A673 (cell line): ENCODE results near the gene NOX4. TPM values are rescaled to one million over a fixed set of nuclear protein-coding genes. Genes with fewer than 3 reads are reported as not detected.
A peak's percentile ranks its signal among the peaks of the same experiment; 100 is the strongest.

Source experiments
- Bru-seq: library from RNA; stranded (reverse); fragments of 400-500 nt; gene quantifications from one replicate; lab custom pipeline; 2021; lab: Mats Ljungman, UMichigan
- BruChase-seq, 2 experiments: library from RNA; stranded (reverse); fragments of 400-500 nt; gene quantifications; one replicate each; lab custom pipeline; 2021; lab: Mats Ljungman, UMichigan
- BruUV-seq: library from RNA; stranded (reverse); fragments of 400-500 nt; replicated peaks from 2 replicates; lab custom pipeline; 2021; lab: Mats Ljungman, UMichigan
- CTCF ChIA-PET: fragments of 300-600 bp; sonication (Branson Sonifier 250); formaldehyde crosslinking; loops from one replicate; lab custom pipeline; 2022; ENCODE audit warnings: antibody characterized with exemption; lab: Charles Lee
- POLR2A ChIA-PET: fragments of 300-600 bp; sonication (Branson Sonifier 250); formaldehyde crosslinking; loops from one replicate; lab custom pipeline; 2022; ENCODE audit warnings: antibody characterized with exemption; ENCODE audit not compliant: low non-redundant PET; lab: Charles Lee
- DNase-seq: peaks from one replicate; pipeline ENCODE4 v3.0.0-alpha.2; 2015; ENCODE audit warnings: low spot score
- H3K27ac ChIP-seq: fragments of 200-600 bp; sonication (generic); 2 replicates; pipeline ENCODE4 v1.5.1; 2016; ENCODE audit warnings: mixed run types, low read depth, mild to moderate bottlenecking, mixed read lengths, antibody characterized with exemption, low read length; ENCODE audit not compliant: poor library complexity, severe bottlenecking
- H3K27me3 ChIP-seq: fragments of 200-600 bp; sonication (generic); replicated peaks from 2 replicates; pipeline ENCODE4 v1.6.1; 2017; ENCODE audit warnings: mixed run types, low read depth, mild to moderate bottlenecking, mixed read lengths, antibody characterized with exemption, low read length; ENCODE audit not compliant: insufficient read depth, poor library complexity
- H3K36me3 ChIP-seq: fragments of 200-600 bp; sonication (generic); 2 replicates; pipeline ENCODE4 v1.6.1; 2016; ENCODE audit warnings: mixed run types, mild to moderate bottlenecking, mixed read lengths, antibody characterized with exemption, low read length; ENCODE audit not compliant: insufficient read depth, poor library complexity, severe bottlenecking
- H3K4me1 ChIP-seq: fragments of 200-600 bp; sonication (generic); 2 replicates; pipeline ENCODE4 v1.6.1; 2017; ENCODE audit warnings: mixed run types, mild to moderate bottlenecking, mixed read lengths, antibody characterized with exemption, low read length; ENCODE audit not compliant: insufficient read depth, poor library complexity, severe bottlenecking
- H3K4me3 ChIP-seq: fragments of 200-600 bp; sonication (generic); 2 replicates; pipeline ENCODE4 v1.5.1; 2016; ENCODE audit warnings: low read depth, mixed run types, mild to moderate bottlenecking, mixed read lengths, low read length; ENCODE audit not compliant: poor library complexity, severe bottlenecking
- H3K9me3 ChIP-seq: fragments of 200-600 bp; sonication (generic); 2 replicates; pipeline ENCODE4 v1.6.1; 2016; ENCODE audit warnings: mixed run types, low read depth, mild to moderate bottlenecking, mixed read lengths, antibody characterized with exemption, low read length; ENCODE audit not compliant: poor library complexity, severe bottlenecking
- CTCF ChIP-seq: fragments of 300-800, 200-600 bp; sonication (generic); conservative IDR thresholded peaks from 2 replicates; pipeline ENCODE4 v1.5.1; 2017; ENCODE audit warnings: low read depth, mild to moderate bottlenecking, antibody characterized with exemption, low read length, moderate library complexity, mixed read lengths
- EZH2 ChIP-seq: fragments of 200-600 bp; sonication (generic); IDR thresholded peaks from 2 replicates; pipeline ENCODE4 v1.6.1; 2017; ENCODE audit warnings: borderline replicate concordance, low read depth, mild to moderate bottlenecking, mixed read lengths, antibody characterized with exemption, low read length; ENCODE audit not compliant: poor library complexity, severe bottlenecking
- intact Hi-C: fragments of 100-400 bp; cut with micrococcal nuclease; formaldehyde crosslinking; loops from one replicate; pipeline ENCODE4 v1.10.0; 2022; ENCODE audit not compliant: unreplicated experiment
- long read RNA-seq: library from polyadenylated mRNA; stranded (forward); transcript quantifications from one replicate; pipeline ENCODE4 v2.0.0, GENCODE V29; 2022
- total RNA-seq: library from RNA; stranded (reverse); gene quantifications from 2 replicates; pipeline ENCODE4 v1.2.3, GENCODE V29; 2021

NOX4 gene
- total RNA-seq (0.19 and 0.63 TPM in 2 replicates), Bru-seq, nascent RNA (percentile 27 among the genes with signal in this experiment), BruChase-seq, experiment 1, labeled RNA remaining after a 2-hour chase (percentile 22 among the genes with signal in this experiment), BruChase-seq, experiment 2, labeled RNA remaining after a 6-hour chase (percentile 15 among the genes with signal in this experiment)
- long read RNA-seq = 0 reads

- peak; percentile 14 for DNase-seq
- H3K27ac ChIP-seq = no peak within 1 kb of the TSS
- no peaks in the 10 kb centered on the region for H3K9me3 ChIP-seq
- CTCF ChIA-PET = no interaction called here
- POLR2A ChIA-PET = no interaction called here
- H3K4me1 ChIP-seq = peaks cover 9% of the 10 kb centered on the region
- TF ChIP-seq EZH2 (no peak), CTCF (no peak)
- peaks cover 16% of the 10 kb centered on the region for H3K27me3 ChIP-seq
- H3K4me3 ChIP-seq = peak within 1 kb of the TSS; percentile 42
- H3K36me3 ChIP-seq = no peaks in the 10 kb centered on the region
- BruUV-seq = no TSS peak
- intact Hi-C loops = no loop called here
Observed at GRCh38 chr11:89490981-89491690, at the start of gene NOX4. NOX4 (minus strand) TSS chr11:89491375; CDS start chr11:89491246, 129 bp downstream.

GRCh38 chr11:89540826-89541225, 49.7 kb upstream of the NOX4 start:
- no peak for TF ChIP-seq CTCF
- TF ChIP-seq EZH2 = no peak
- Histone ChIP-seq H3K27me3 (peaks cover 8% of the 10 kb centered on the region), H3K36me3 (no peaks in the 10 kb centered on the region), H3K4me3 (no peak overlapping the region), H3K9me3 (no peaks in the 10 kb centered on the region), H3K27ac (no peak overlapping the region), H3K4me1 (no peaks in the 10 kb centered on the region)
- POLR2A ChIA-PET = no interaction called here
- CTCF ChIA-PET = no interaction called here
- intact Hi-C loops = no loop called here
- no TSS peak for BruUV-seq
- DNase-seq = no peak

- Histone ChIP-seq H3K27ac (no peak overlapping the region), H3K4me3 (no peak overlapping the region), H3K9me3 (no peaks in the 10 kb centered on the region), H3K36me3 (no peaks in the 10 kb centered on the region), H3K27me3 (peaks cover 8% of the 10 kb centered on the region), H3K4me1 (no peaks in the 10 kb centered on the region)
- no TSS peak for BruUV-seq
- TF ChIP-seq EZH2 = no peak
- TF ChIP-seq CTCF = no peak
- DNase-seq = no peak
- intact Hi-C loops = no loop called here
- ChIA-PET CTCF (no interaction called here), POLR2A (no interaction called here)
Observed at GRCh38 chr11:89537936-89538335, 46.8 kb upstream of the NOX4 start.
